ENCODE measurements around the gene EXOC3L4.

DNA sequence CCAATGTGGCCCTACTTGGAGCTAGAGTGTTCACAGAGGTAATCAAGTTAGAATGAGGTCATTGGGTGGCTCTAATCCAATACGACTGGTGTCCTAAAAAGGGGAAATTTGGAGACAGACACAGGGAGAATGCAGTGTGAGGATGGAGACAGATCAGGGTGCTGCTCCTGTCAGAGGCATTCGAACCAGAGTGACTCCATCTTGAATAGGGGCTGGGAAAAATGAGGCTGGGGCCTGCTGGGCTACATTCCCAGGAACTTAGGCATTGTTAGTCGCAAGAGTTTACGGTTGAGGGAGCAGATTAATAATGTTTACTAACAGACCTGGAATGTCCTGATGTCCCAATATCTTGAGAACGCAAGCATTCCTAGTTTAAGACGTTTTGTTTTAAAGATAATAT is 49.0 kb downstream of the EXOC3L4 start:
- TF ChIP-seq, protein P1, sequence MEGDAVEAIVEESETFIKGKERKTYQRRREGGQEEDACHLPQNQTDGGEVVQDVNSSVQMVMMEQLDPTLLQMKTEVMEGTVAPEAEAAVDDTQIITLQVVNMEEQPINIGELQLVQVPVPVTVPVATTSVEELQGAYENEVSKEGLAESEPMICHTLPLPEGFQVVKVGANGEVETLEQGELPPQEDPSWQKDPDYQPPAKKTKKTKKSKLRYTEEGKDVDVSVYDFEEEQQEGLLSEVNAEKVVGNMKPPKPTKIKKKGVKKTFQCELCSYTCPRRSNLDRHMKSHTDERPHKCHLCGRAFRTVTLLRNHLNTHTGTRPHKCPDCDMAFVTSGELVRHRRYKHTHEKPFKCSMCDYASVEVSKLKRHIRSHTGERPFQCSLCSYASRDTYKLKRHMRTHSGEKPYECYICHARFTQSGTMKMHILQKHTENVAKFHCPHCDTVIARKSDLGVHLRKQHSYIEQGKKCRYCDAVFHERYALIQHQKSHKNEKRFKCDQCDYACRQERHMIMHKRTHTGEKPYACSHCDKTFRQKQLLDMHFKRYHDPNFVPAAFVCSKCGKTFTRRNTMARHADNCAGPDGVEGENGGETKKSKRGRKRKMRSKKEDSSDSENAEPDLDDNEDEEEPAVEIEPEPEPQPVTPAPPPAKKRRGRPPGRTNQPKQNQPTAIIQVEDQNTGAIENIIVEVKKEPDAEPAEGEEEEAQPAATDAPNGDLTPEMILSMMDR (IDR thresholded peaks at IDR 0.05): no peak
- no peak for TF ChIP-seq POLR2A (IDR thresholded peaks at IDR 0.05)
